GM23338 (cell line): ENCODE measurements around the gene MPND. TPM values are rescaled to one million over a fixed set of nuclear protein-coding genes. Genes with fewer than 3 reads are reported as not detected.

Source experiments
- ATAC-seq: fragments of 200-7000 bp; cut with Tn5 transposase; 3 replicates; pipeline ENCODE4 v1.9.1; 2020
- DNase-seq: peaks from one replicate; pipeline ENCODE4 v3.0.0-alpha.2; 2015; ENCODE audit warnings: low spot score
- H2AFZ ChIP-seq: fragments of 200-600 bp; sonication (generic); 2 replicates; pipeline ENCODE4 v1.8.0; 2016; ENCODE audit warnings: antibody characterized with exemption, mild to moderate bottlenecking, moderate library complexity
- H3F3A ChIP-seq: fragments of 200-600 bp; sonication (generic); replicated peaks from 2 replicates; pipeline ENCODE4 v1.8.0; 2017; ENCODE audit warnings: antibody characterized with exemption, mixed run types, low read depth
- H3K27ac ChIP-seq: fragments of 200-600 bp; sonication (generic); 2 replicates; pipeline ENCODE4 v1.6.1; 2016; ENCODE audit warnings: low read depth
- H3K27me3 ChIP-seq: fragments of 200-600 bp; sonication (generic); 2 replicates; pipeline ENCODE4 v1.8.0; 2016; ENCODE audit warnings: mild to moderate bottlenecking, mixed run types, moderate library complexity; ENCODE audit not compliant: insufficient read depth
- H3K36me3 ChIP-seq: fragments of 200-600 bp; sonication (generic); 2 replicates; pipeline ENCODE4 v1.8.0; 2016; ENCODE audit warnings: mild to moderate bottlenecking; ENCODE audit not compliant: insufficient read depth
- H3K4me1 ChIP-seq: fragments of 200-600 bp; sonication (generic); 2 replicates; pipeline ENCODE4 v1.8.0; 2016; ENCODE audit warnings: mild to moderate bottlenecking, moderate library complexity; ENCODE audit not compliant: insufficient read depth
- H3K4me2 ChIP-seq: fragments of 200-600 bp; sonication (generic); 2 replicates; pipeline ENCODE4 v1.7.1; 2017; ENCODE audit warnings: mixed run types
- H3K4me3 ChIP-seq: fragments of 200-600 bp; sonication (generic); 2 replicates; pipeline ENCODE4 v1.6.1; 2016; ENCODE audit warnings: mixed run types
- H3K79me2 ChIP-seq: fragments of 200-600 bp; sonication (generic); replicated peaks from 2 replicates; pipeline ENCODE4 v1.8.0; 2017; ENCODE audit warnings: mild to moderate bottlenecking; ENCODE audit not compliant: insufficient read depth
- H3K9me2 ChIP-seq: fragments of 200-600 bp; sonication (generic); 2 replicates; pipeline ENCODE4 v1.8.0; 2017; ENCODE audit not compliant: insufficient read depth
- H4K20me1 ChIP-seq: fragments of 200-600 bp; sonication (generic); replicated peaks from 2 replicates; pipeline ENCODE4 v1.8.0; 2017; ENCODE audit warnings: mild to moderate bottlenecking; ENCODE audit not compliant: insufficient read depth
- H3K27ac Mint-ChIP-seq: 2 replicates; pipeline ENCODE4 v1.8.0; 2020; ENCODE audit warnings: inconsistent platforms, mild to moderate bottlenecking, moderate library complexity, mixed read lengths
- H3K27me3 Mint-ChIP-seq: 3 replicates; pipeline ENCODE4 v1.8.0; 2022; ENCODE audit warnings: low read depth, mild to moderate bottlenecking, moderate library complexity, mixed read lengths, inconsistent platforms; ENCODE audit not compliant: insufficient read depth, poor library complexity
- H3K36me3 Mint-ChIP-seq: 3 replicates; pipeline ENCODE4 v1.8.0; 2021; ENCODE audit warnings: low read depth, mild to moderate bottlenecking, inconsistent platforms, moderate library complexity, mixed read lengths
- H3K4me1 Mint-ChIP-seq: 3 replicates; pipeline ENCODE4 v1.8.0; 2020; ENCODE audit warnings: mild to moderate bottlenecking, inconsistent platforms, mixed read lengths
- H3K4me3 Mint-ChIP-seq: 3 replicates; pipeline ENCODE4 v1.8.0; 2021; ENCODE audit warnings: moderate library complexity, mild to moderate bottlenecking, inconsistent platforms, mixed read lengths
- H3K9me3 Mint-ChIP-seq: 3 replicates; pipeline ENCODE4 v1.8.0; 2020; ENCODE audit warnings: moderate library complexity, mild to moderate bottlenecking, inconsistent platforms, mixed read lengths
- CREB1 ChIP-seq: fragments of 250-450 bp; sonication (Bioruptor Pico); IDR thresholded peaks from 2 replicates; pipeline ENCODE4 v1.5.0; 2020; ENCODE audit warnings: low read depth, mild to moderate bottlenecking, moderate library complexity
- EZH2 ChIP-seq: fragments of 200-600 bp; sonication (generic); IDR thresholded peaks from one replicate; pipeline ENCODE4 v1.8.0; 2017; ENCODE audit warnings: antibody characterized with exemption, mild to moderate bottlenecking, low read depth; ENCODE audit not compliant: unreplicated experiment
- EZH2phosphoT487 ChIP-seq: fragments of 200-600 bp; sonication (generic); IDR thresholded peaks from one replicate; pipeline ENCODE4 v1.8.1; 2018; ENCODE audit warnings: antibody characterized with exemption; ENCODE audit not compliant: unreplicated experiment
- JUNB ChIP-seq: IDR thresholded peaks from one replicate; pipeline ENCODE4 v1.6.1; 2016; ENCODE audit warnings: antibody characterized with exemption; ENCODE audit not compliant: unreplicated experiment
- NANOG ChIP-seq: IDR thresholded peaks from 2 replicates; pipeline ENCODE4 v1.6.1; 2016; ENCODE audit warnings: antibody characterized with exemption, borderline replicate concordance
- POLR2AphosphoS5 ChIP-seq: IDR thresholded peaks from 2 replicates; pipeline ENCODE4 v1.6.1; 2016; ENCODE audit warnings: antibody characterized with exemption, low read depth
- STAT1 ChIP-seq: IDR thresholded peaks from one replicate; pipeline ENCODE4 v1.6.1; 2016; ENCODE audit warnings: antibody characterized with exemption; ENCODE audit not compliant: unreplicated experiment
- ZNF114 ChIP-seq: fragments of 250-450 bp; sonication (Bioruptor Pico); IDR thresholded peaks from 2 replicates; pipeline ENCODE4 v1.5.0; 2020; ENCODE audit warnings: mild to moderate bottlenecking, moderate library complexity
- ZNF331 ChIP-seq: fragments of 250-450 bp; sonication (Bioruptor Pico); IDR thresholded peaks from 2 replicates; pipeline ENCODE4 v1.5.0; 2020; ENCODE audit warnings: low read depth, mild to moderate bottlenecking, moderate library complexity
- polyA plus RNA-seq: library from polyadenylated mRNA; unstranded; fragments of >200 nt; fragmentation: Nextera tagmentation; extraction: Ambion mirVana; gene quantifications from 2 replicates; pipeline ENCODE4 v1.2.1, GENCODE V29; 2016
- total RNA-seq: library from RNA; depleted of rRNA; stranded (reverse); fragments of >200 nt; shearing (Covaris generic); gene quantifications from 2 replicates; pipeline ENCODE4 v1.2.3, GENCODE V29; 2014
- TF ChIP-seq, protein P1 (sequence below): fragments of 250-450 bp; sonication (Bioruptor Pico); IDR thresholded peaks from 2 replicates; pipeline ENCODE4 v1.5.0; 2020; ENCODE audit warnings: mild to moderate bottlenecking, moderate library complexity
- TF ChIP-seq, protein P2 (sequence below): IDR thresholded peaks from one replicate; pipeline ENCODE4 v1.6.1; 2018; ENCODE audit warnings: antibody characterized with exemption; ENCODE audit not compliant: unreplicated experiment
- TF ChIP-seq, protein P3 (sequence below), 2 experiments: fragments of 200-600 bp in 1 of 2; sonication (generic) in 1 of 2; conservative IDR thresholded peaks; 2 replicates each; pipeline versions ENCODE4 v1.5.1 to v1.6.1; 2016 to 2017; ENCODE audit warnings: antibody characterized with exemption in 2 of 2, low read depth in 2 of 2, mild to moderate bottlenecking in 2 of 2, moderate library complexity in 1 of 2
- TF ChIP-seq, protein P4 (sequence below): IDR thresholded peaks from 2 replicates; pipeline ENCODE4 v1.6.1; 2016; ENCODE audit warnings: antibody characterized with exemption

Gene MPND
- total and polyA plus RNA-seq, 2 experiments from 2014 or later, result 11.8 to 15.6 TPM

DNA sequence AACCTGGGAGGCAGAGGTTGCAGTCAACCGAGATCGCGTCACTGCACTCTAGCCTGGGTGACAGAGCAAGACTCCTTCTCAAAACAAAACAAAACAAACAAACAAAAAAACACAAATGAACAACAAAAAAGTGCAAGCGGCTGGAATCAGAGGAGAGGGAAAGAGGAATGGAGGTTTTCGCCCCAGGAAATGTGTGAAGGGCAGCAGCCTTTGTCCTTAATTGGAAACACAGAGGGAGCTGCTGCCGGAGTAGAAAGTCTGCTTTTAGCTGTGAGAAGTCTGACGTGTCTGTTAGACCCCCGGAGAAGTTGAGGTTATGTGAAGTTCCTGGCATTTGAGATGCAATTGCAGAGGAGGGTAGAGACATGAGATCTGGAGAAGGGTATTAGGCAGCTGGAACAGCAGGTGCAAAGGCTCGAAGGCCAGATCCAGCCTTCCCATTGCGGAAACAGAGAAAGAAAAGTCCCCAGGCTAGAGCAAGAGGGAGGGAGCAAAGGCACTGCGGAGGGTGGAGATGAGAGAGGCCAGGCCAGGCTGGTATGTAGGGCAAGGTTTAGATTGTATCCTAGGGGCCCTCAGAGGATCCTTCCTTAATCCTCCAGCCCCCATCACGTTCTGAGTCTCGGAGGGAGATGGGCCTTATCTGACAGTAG is 41.6 kb upstream of the MPND start:
- no peaks in the 10 kb centered on the region; the same call in 1 of the 2 replicates for H3K4me1 ChIP-seq
- no peak overlapping the region for H3K4me2 ChIP-seq
- H3K27ac ChIP-seq, result no peak overlapping the region
- no peaks in the 10 kb centered on the region for H3K27me3 ChIP-seq
- no peak for TF ChIP-seq POLR2AphosphoS5
- no peak for TF ChIP-seq ZNF331
- no peak for TF ChIP-seq ZNF114 (CRISPR knock-in tag)
- TF ChIP-seq JUNB, result no peak
- TF ChIP-seq, protein P1, sequence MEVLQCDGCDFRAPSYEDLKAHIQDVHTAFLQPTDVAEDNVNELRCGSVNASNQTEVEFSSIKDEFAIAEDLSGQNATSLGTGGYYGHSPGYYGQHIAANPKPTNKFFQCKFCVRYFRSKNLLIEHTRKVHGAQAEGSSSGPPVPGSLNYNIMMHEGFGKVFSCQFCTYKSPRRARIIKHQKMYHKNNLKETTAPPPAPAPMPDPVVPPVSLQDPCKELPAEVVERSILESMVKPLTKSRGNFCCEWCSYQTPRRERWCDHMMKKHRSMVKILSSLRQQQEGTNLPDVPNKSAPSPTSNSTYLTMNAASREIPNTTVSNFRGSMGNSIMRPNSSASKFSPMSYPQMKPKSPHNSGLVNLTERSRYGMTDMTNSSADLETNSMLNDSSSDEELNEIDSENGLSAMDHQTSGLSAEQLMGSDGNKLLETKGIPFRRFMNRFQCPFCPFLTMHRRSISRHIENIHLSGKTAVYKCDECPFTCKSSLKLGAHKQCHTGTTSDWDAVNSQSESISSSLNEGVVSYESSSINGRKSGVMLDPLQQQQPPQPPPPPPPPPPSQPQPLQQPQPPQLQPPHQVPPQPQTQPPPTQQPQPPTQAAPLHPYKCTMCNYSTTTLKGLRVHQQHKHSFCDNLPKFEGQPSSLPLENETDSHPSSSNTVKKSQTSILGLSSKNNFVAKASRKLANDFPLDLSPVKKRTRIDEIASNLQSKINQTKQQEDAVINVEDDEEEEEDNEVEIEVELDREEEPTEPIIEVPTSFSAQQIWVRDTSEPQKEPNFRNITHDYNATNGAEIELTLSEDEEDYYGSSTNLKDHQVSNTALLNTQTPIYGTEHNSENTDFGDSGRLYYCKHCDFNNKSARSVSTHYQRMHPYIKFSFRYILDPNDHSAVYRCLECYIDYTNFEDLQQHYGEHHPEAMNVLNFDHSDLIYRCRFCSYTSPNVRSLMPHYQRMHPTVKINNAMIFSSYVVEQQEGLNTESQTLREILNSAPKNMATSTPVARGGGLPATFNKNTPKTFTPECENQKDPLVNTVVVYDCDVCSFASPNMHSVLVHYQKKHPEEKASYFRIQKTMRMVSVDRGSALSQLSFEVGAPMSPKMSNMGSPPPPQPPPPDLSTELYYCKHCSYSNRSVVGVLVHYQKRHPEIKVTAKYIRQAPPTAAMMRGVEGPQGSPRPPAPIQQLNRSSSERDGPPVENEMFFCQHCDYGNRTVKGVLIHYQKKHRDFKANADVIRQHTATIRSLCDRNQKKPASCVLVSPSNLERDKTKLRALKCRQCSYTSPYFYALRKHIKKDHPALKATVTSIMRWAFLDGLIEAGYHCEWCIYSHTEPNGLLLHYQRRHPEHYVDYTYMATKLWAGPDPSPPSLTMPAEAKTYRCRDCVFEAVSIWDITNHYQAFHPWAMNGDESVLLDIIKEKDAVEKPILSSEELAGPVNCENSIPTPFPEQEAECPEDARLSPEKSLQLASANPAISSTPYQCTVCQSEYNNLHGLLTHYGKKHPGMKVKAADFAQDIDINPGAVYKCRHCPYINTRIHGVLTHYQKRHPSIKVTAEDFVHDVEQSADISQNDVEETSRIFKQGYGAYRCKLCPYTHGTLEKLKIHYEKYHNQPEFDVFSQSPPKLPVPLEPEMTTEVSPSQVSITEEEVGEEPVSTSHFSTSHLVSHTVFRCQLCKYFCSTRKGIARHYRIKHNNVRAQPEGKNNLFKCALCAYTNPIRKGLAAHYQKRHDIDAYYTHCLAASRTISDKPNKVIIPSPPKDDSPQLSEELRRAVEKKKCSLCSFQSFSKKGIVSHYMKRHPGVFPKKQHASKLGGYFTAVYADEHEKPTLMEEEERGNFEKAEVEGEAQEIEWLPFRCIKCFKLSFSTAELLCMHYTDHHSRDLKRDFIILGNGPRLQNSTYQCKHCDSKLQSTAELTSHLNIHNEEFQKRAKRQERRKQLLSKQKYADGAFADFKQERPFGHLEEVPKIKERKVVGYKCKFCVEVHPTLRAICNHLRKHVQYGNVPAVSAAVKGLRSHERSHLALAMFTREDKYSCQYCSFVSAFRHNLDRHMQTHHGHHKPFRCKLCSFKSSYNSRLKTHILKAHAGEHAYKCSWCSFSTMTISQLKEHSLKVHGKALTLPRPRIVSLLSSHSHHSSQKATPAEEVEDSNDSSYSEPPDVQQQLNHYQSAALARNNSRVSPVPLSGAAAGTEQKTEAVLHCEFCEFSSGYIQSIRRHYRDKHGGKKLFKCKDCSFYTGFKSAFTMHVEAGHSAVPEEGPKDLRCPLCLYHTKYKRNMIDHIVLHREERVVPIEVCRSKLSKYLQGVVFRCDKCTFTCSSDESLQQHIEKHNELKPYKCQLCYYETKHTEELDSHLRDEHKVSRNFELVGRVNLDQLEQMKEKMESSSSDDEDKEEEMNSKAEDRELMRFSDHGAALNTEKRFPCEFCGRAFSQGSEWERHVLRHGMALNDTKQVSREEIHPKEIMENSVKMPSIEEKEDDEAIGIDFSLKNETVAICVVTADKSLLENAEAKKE (CRISPR knock-in tag), result no peak
- no peak for TF ChIP-seq CREB1 (CRISPR knock-in tag)
- TF ChIP-seq, protein P2, sequence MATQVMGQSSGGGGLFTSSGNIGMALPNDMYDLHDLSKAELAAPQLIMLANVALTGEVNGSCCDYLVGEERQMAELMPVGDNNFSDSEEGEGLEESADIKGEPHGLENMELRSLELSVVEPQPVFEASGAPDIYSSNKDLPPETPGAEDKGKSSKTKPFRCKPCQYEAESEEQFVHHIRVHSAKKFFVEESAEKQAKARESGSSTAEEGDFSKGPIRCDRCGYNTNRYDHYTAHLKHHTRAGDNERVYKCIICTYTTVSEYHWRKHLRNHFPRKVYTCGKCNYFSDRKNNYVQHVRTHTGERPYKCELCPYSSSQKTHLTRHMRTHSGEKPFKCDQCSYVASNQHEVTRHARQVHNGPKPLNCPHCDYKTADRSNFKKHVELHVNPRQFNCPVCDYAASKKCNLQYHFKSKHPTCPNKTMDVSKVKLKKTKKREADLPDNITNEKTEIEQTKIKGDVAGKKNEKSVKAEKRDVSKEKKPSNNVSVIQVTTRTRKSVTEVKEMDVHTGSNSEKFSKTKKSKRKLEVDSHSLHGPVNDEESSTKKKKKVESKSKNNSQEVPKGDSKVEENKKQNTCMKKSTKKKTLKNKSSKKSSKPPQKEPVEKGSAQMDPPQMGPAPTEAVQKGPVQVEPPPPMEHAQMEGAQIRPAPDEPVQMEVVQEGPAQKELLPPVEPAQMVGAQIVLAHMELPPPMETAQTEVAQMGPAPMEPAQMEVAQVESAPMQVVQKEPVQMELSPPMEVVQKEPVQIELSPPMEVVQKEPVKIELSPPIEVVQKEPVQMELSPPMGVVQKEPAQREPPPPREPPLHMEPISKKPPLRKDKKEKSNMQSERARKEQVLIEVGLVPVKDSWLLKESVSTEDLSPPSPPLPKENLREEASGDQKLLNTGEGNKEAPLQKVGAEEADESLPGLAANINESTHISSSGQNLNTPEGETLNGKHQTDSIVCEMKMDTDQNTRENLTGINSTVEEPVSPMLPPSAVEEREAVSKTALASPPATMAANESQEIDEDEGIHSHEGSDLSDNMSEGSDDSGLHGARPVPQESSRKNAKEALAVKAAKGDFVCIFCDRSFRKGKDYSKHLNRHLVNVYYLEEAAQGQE, result no peak
- TF ChIP-seq NANOG, result no peak
- no peak for TF ChIP-seq EZH2phosphoT487
- no peak for TF ChIP-seq STAT1
- TF ChIP-seq, protein P3, sequence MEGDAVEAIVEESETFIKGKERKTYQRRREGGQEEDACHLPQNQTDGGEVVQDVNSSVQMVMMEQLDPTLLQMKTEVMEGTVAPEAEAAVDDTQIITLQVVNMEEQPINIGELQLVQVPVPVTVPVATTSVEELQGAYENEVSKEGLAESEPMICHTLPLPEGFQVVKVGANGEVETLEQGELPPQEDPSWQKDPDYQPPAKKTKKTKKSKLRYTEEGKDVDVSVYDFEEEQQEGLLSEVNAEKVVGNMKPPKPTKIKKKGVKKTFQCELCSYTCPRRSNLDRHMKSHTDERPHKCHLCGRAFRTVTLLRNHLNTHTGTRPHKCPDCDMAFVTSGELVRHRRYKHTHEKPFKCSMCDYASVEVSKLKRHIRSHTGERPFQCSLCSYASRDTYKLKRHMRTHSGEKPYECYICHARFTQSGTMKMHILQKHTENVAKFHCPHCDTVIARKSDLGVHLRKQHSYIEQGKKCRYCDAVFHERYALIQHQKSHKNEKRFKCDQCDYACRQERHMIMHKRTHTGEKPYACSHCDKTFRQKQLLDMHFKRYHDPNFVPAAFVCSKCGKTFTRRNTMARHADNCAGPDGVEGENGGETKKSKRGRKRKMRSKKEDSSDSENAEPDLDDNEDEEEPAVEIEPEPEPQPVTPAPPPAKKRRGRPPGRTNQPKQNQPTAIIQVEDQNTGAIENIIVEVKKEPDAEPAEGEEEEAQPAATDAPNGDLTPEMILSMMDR (conservative IDR thresholded peaks at IDR 0.05; ENCODE audit: low read depth in 2 of 2), result no peak
- TF ChIP-seq, protein P4, sequence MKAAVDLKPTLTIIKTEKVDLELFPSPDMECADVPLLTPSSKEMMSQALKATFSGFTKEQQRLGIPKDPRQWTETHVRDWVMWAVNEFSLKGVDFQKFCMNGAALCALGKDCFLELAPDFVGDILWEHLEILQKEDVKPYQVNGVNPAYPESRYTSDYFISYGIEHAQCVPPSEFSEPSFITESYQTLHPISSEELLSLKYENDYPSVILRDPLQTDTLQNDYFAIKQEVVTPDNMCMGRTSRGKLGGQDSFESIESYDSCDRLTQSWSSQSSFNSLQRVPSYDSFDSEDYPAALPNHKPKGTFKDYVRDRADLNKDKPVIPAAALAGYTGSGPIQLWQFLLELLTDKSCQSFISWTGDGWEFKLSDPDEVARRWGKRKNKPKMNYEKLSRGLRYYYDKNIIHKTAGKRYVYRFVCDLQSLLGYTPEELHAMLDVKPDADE, result no peak
- TF ChIP-seq EZH2, result no peak
- H3K36me3 Mint-ChIP-seq, result peaks cover 11% of the 10 kb centered on the region
- H3F3A ChIP-seq, result 0 out of 2 replicates have a peak, but pooled peaks cover 8% of the 10 kb centered on the region
- no peaks in the 10 kb centered on the region for H4K20me1 ChIP-seq
- H3K9me3 Mint-ChIP-seq, result no peaks in the 10 kb centered on the region; the same call in 2 of the 3 replicates
- H3K36me3 ChIP-seq, result no peaks in the 10 kb centered on the region
- DNase-seq (no peak), ATAC-seq (no peak)
- no peaks in the 10 kb centered on the region for H3K9me2 ChIP-seq
- H3K4me3 ChIP-seq, result no peak overlapping the region
- H3K27me3 Mint-ChIP-seq, result peaks cover 8% of the 10 kb centered on the region
- H3K4me3 Mint-ChIP-seq, result no peak overlapping the region; the same call in 2 of the 3 replicates
- H3K27ac Mint-ChIP-seq, result no peak overlapping the region
- no peaks in the 10 kb centered on the region for H3K79me2 ChIP-seq
- peaks cover 15% of the 10 kb centered on the region for H3K4me1 Mint-ChIP-seq
- peak overlapping the region; percentile 75; the same call in 1 of the 2 replicates for H2AFZ ChIP-seq
